NCI-H2227 treated with DMSO at 0.1 percent for 48 hours (cell line): Measurements from ENCODE around the gene KPNA4.
"Not testable (repeated sequence)": the region's sequence is repeated elsewhere in the genome, so short reads cannot be mapped to it uniquely, and the experiment has no call there.

Experiments used
- DNase-seq: peaks from one replicate; lab custom pipeline; 2025; lab: John Stamatoyannopoulos, UW

Gene KPNA4

GRCh38 chr3:160573955-160574525, 8.7 kb upstream of the KPNA4 start:
- not testable (repeated sequence) for DNase-seq

- DNase-seq, result no peak
These were observed 4.7 kb upstream of the KPNA4 start for GRCh38 chr3:160569894-160570652.

- DNase-seq, result no peak
These were observed 3.6 kb upstream of the KPNA4 start for GRCh38 chr3:160568989-160569388.

- DNase-seq, result no peak
These were observed 2.4 kb upstream of the KPNA4 start for GRCh38 chr3:160567774-160568173.

- DNase-seq, result no peak
These were observed 1.1 kb upstream of the KPNA4 start for GRCh38 chr3:160566499-160566898.

GRCh38 chr3:160564949-160565441, 376 bp downstream of the KPNA4 start:
- DNase-seq, result peak; percentile 76

- DNase-seq, result peak; percentile 5
These were observed 986 bp downstream of the KPNA4 start for GRCh38 chr3:160564258-160564911.

GRCh38 chr3:160562952-160563351, 2.4 kb downstream of the KPNA4 start:
- no peak for DNase-seq

GRCh38 chr3:160557571-160557970, 7.8 kb downstream of the KPNA4 start:
- DNase-seq, result no peak

- DNase-seq, result no peak
These were observed 9.2 kb downstream of the KPNA4 start for GRCh38 chr3:160556141-160556540.

GRCh38 chr3:160554980-160555379, 10.4 kb downstream of the KPNA4 start:
- no peak for DNase-seq

- no peak for DNase-seq
These were observed 11.5 kb downstream of the KPNA4 start for GRCh38 chr3:160553827-160554226.

GRCh38 chr3:160546727-160547126, 18.6 kb downstream of the KPNA4 start:
- no peak for DNase-seq

GRCh38 chr3:160545504-160545871, 19.9 kb downstream of the KPNA4 start:
- no peak for DNase-seq

- DNase-seq, result no peak
These were observed 20.4 kb downstream of the KPNA4 start for GRCh38 chr3:160544844-160545503.

- no peak for DNase-seq
These were observed 24.8 kb downstream of the KPNA4 start for GRCh38 chr3:160540551-160540950.

- no peak for DNase-seq
These were observed 26.5 kb downstream of the KPNA4 start for GRCh38 chr3:160538895-160539294.

- no peak for DNase-seq
These were observed 27.6 kb downstream of the KPNA4 start for GRCh38 chr3:160537729-160538128.

- no peak for DNase-seq
These were observed 33.0 kb downstream of the KPNA4 start for GRCh38 chr3:160532371-160532770.

GRCh38 chr3:160531311-160531710, 34.1 kb downstream of the KPNA4 start:
- DNase-seq, result no peak

- not testable (repeated sequence) for DNase-seq
These were observed 49.0 kb downstream of the KPNA4 start for GRCh38 chr3:160516391-160516790.

GRCh38 chr3:160501325-160501724, 64.0 kb downstream of the KPNA4 start:
- DNase-seq, result no peak

GRCh38 chr3:160498202-160498601, 67.2 kb downstream of the KPNA4 start:
- no peak for DNase-seq
